SK-N-SH (cell line): ENCODE data around the gene NSMCE1. TPM values are rescaled to one million over a fixed set of nuclear protein-coding genes. Genes with fewer than 3 reads are reported as not detected.

Source experiments
- CTCF ChIA-PET: fragments of 300-600, 350-600 bp; formaldehyde crosslinking; extraction: SDS; loops from one replicate; lab custom pipeline; 2021; lab: Yijun Ruan, JAX
- POLR2A ChIA-PET: fragments of 350-600 bp; sonication (Branson Sonifier 250); formaldehyde crosslinking; extraction: SDS; loops from one replicate; lab custom pipeline; 2020; ENCODE audit warnings: antibody characterized with exemption, inconsistent platforms; lab: Yijun Ruan, JAX
- DNase-seq: peaks from one replicate; pipeline ENCODE4 v3.0.0; 2012
- H2AFZ ChIP-seq: fragments of 200-600 bp; sonication (generic); 2 replicates; pipeline ENCODE4 v1.8.1; 2016; ENCODE audit warnings: antibody characterized with exemption, mild to moderate bottlenecking, low read depth
- H3F3A ChIP-seq: fragments of 200-600 bp; sonication (generic); replicated peaks from 2 replicates; pipeline ENCODE3; 2016; ENCODE audit warnings: antibody characterized with exemption, mild to moderate bottlenecking; ENCODE audit not compliant: insufficient read depth
- H3K27ac ChIP-seq, 2 experiments: fragments of 200-500 bp in 1 of 2; fragments of 200-600 bp in 1 of 2; sonication (Bioruptor generic) in 1 of 2; sonication (generic), shearing (Covaris generic) in 1 of 2; 2 replicates each; pipeline versions ENCODE4 v1.5.1 to v1.6.1; 2014 to 2016; ENCODE audit warnings: low read depth in 2 of 2, inconsistent platforms in 1 of 2, low read length in 1 of 2, mild to moderate bottlenecking in 1 of 2, mixed read lengths in 1 of 2
- H3K27me3 ChIP-seq: fragments of 200-600 bp; sonication (generic), shearing (Covaris generic); 2 replicates; pipeline ENCODE4 v1.6.1; 2016; ENCODE audit warnings: mixed run types; ENCODE audit not compliant: insufficient read depth
- H3K36me3 ChIP-seq, 2 experiments: fragments of 200-500 bp in 1 of 2; fragments of 200-600 bp in 1 of 2; sonication (Bioruptor generic) in 1 of 2; sonication (generic) in 1 of 2; replicated peaks in 1 of 2; 2 replicates each; pipeline versions ENCODE3 to v1.5.1; 2014 to 2016; ENCODE audit warnings: low read length in 1 of 2, mild to moderate bottlenecking in 1 of 2; ENCODE audit not compliant: insufficient read depth in 2 of 2, control insufficient read depth in 1 of 2
- H3K4me1 ChIP-seq, 2 experiments: fragments of 200-500 bp in 1 of 2; fragments of 200-600 bp in 1 of 2; sonication (Bioruptor generic) in 1 of 2; sonication (generic), shearing (Covaris generic) in 1 of 2; 2 replicates each; pipeline versions ENCODE4 v1.5.1 to v1.6.1; 2014 to 2016; ENCODE audit warnings: low read depth in 1 of 2, low read length in 1 of 2, mixed run types in 1 of 2; ENCODE audit not compliant: insufficient read depth in 2 of 2, control insufficient read depth in 1 of 2
- H3K4me2 ChIP-seq: fragments of 200-600 bp; sonication (generic), shearing (Covaris generic); 2 replicates; pipeline ENCODE4 v1.6.1; 2017; ENCODE audit warnings: mixed run types
- H3K4me3 ChIP-seq, 2 experiments: fragments of 200-500 bp in 1 of 2; fragments of 200-600 bp in 1 of 2; sonication (Bioruptor generic) in 1 of 2; sonication (generic), shearing (Covaris generic) in 1 of 2; 2 replicates each; pipeline versions ENCODE4 v1.5.1 to v1.8.1; 2014 to 2016; ENCODE audit warnings: low read depth in 2 of 2, inconsistent platforms in 1 of 2, low read length in 1 of 2, mild to moderate bottlenecking in 1 of 2, mixed read lengths in 1 of 2, moderate library complexity in 1 of 2
- H3K79me2 ChIP-seq: fragments of 200-600 bp; sonication (generic); 2 replicates; pipeline ENCODE4 v1.8.1; 2017; ENCODE audit warnings: mild to moderate bottlenecking; ENCODE audit not compliant: insufficient read depth
- H3K9ac ChIP-seq: fragments of 200-600 bp; sonication (generic); 2 replicates; pipeline ENCODE4 v1.6.1; 2017; ENCODE audit warnings: mixed run types
- H3K9me2 ChIP-seq: fragments of 200-600 bp; sonication (generic); 2 replicates; pipeline ENCODE4 v1.6.1; 2017; ENCODE audit warnings: mixed run types
- H3K9me3 ChIP-seq: fragments of 200-600 bp; sonication (generic); 2 replicates; pipeline ENCODE4 v1.6.1; 2017; ENCODE audit warnings: mixed run types, mild to moderate bottlenecking, moderate library complexity
- H4K20me1 ChIP-seq: fragments of 200-600 bp; sonication (generic); 2 replicates; pipeline ENCODE4 v1.6.1; 2017; ENCODE audit warnings: mild to moderate bottlenecking, mixed run types; ENCODE audit not compliant: insufficient read depth
- CHD2 ChIP-seq: fragments of 150-350 bp; IDR thresholded peaks from 2 replicates; pipeline ENCODE4 v1.6.1; 2018; ENCODE audit warnings: low read length; ENCODE audit not compliant: partially characterized antibody
- CTCF ChIP-seq: fragments of 200-600 bp; sonication (generic); IDR thresholded peaks from 2 replicates; pipeline ENCODE4 v1.6.1; 2017; ENCODE audit warnings: antibody characterized with exemption, mild to moderate bottlenecking, moderate library complexity
- EP300 ChIP-seq, 2 experiments: IDR thresholded peaks; 2 replicates each; pipeline versions ENCODE4 v1.4.0 to v1.6.1; 2012; ENCODE audit warnings: borderline replicate concordance in 1 of 2, low read depth in 1 of 2, low read length in 1 of 2
- GABPA ChIP-seq: IDR thresholded peaks from 2 replicates; pipeline ENCODE4 v1.4.0; 2012; ENCODE audit warnings: low read depth, mild to moderate bottlenecking
- IRF3 ChIP-seq: fragments of 150-350 bp; IDR thresholded peaks from 2 replicates; pipeline ENCODE4 v1.6.1; 2016; ENCODE audit warnings: mild to moderate bottlenecking, low read depth, low read length
- JUND ChIP-seq: IDR thresholded peaks from 2 replicates; pipeline ENCODE4 v1.4.0; 2012
- MXI1 ChIP-seq: IDR thresholded peaks from 2 replicates; pipeline ENCODE4 v1.6.1; 2012; ENCODE audit warnings: mild to moderate bottlenecking, low read depth, low read length, improper control_type of control experiment
- RCOR1 ChIP-seq: fragments of 150-350 bp; IDR thresholded peaks from 2 replicates; pipeline ENCODE4 v1.6.1; 2017; ENCODE audit warnings: antibody characterized with exemption, low read length
- RXRA ChIP-seq: IDR thresholded peaks from 2 replicates; pipeline ENCODE4 v1.4.0; 2012; ENCODE audit warnings: low read depth, mild to moderate bottlenecking, borderline replicate concordance
- SIN3A ChIP-seq: IDR thresholded peaks from 2 replicates; pipeline ENCODE4 v1.6.1; 2012; ENCODE audit warnings: low read depth, mild to moderate bottlenecking, low read length, moderate library complexity, borderline replicate concordance
- SMC3 ChIP-seq: IDR thresholded peaks from 2 replicates; pipeline ENCODE4 v1.6.1; 2012; ENCODE audit warnings: low read depth, low read length, improper control_type of control experiment
- TAF1 ChIP-seq: IDR thresholded peaks from 2 replicates; pipeline ENCODE4 v1.6.1; 2012; ENCODE audit warnings: low read depth, mild to moderate bottlenecking, low read length, moderate library complexity, borderline replicate concordance
- TCF12 ChIP-seq: IDR thresholded peaks from 2 replicates; pipeline ENCODE4 v1.4.0; 2012
- TEAD4 ChIP-seq: IDR thresholded peaks from 2 replicates; pipeline ENCODE4 v1.4.0; 2012; ENCODE audit warnings: mild to moderate bottlenecking, borderline replicate concordance; ENCODE audit not compliant: insufficient read depth
- WGBS: methylation state at CpG from one replicate; pipeline ENCODE4 v1.1.6; 2017; ENCODE audit warnings: low lambda C conversion rate; 5-methylcytosine and 5-hydroxymethylcytosine counted together
- polyA plus RNA-seq, 3 experiments: library from polyadenylated mRNA; depleted of rRNA; stranded (reverse); fragments of >200 nt; gene quantifications; 2 replicates each; pipeline ENCODE4 v1.2.3, GENCODE V29; 2012

The NSMCE1 gene
- polyA plus RNA-seq, 1 of the 3 experiments (the other 2 are of a cell fraction): 39.8 TPM

GRCh38 chr16:27303256-27304100, 34.9 kb upstream of the NSMCE1 start (continued):
- no peak for TF ChIP-seq SMC3
- no peak for TF ChIP-seq SIN3A
- TF ChIP-seq TCF12: no peak

GRCh38 chr16:27302126-27302525, 33.6 kb upstream of the NSMCE1 start:
- Histone ChIP-seq H3K9me2 (no peaks in the 10 kb centered on the region), H3K4me1 (no peaks in the 10 kb centered on the region), H3K4me2 (no peak overlapping the region), H4K20me1 (no peaks in the 10 kb centered on the region), H3K9me3 (no peaks in the 10 kb centered on the region), H3K27me3 (no peaks in the 10 kb centered on the region), H3K27ac (no peak overlapping the region), H3K79me2 (no peaks in the 10 kb centered on the region)
- CTCF ChIA-PET: no interaction called here
- POLR2A ChIA-PET: no interaction called here
- TF ChIP-seq GABPA (no peak), TCF12 (no peak), IRF3 (no peak), RCOR1 (no peak), JUND (no peak), CTCF (no peak), EP300 (IDR thresholded peaks at IDR 0.05; ENCODE audit: borderline replicate concordance in 1 of 2, low read depth in 1 of 2, low read length in 1 of 2) (no peak), TAF1 (no peak), TEAD4 (no peak), MXI1 (no peak), CHD2 (no peak), RXRA (no peak), SMC3 (no peak)
- TF ChIP-seq, all 33 proteins: peak for 0
- 71% methylated on average over 3 of the region's 3 CpGs for WGBS
- Histone ChIP-seq H3K9ac (no peak overlapping the region), H3K4me3 (no peak overlapping the region), H3F3A (no peaks in the 10 kb centered on the region), H2AFZ (no peak overlapping the region), H3K36me3 (no peaks in the 10 kb centered on the region)
- no peak for DNase-seq
